Calu3 (cell line): ENCODE data around the gene CD274. TPM values are rescaled to one million over a fixed set of nuclear protein-coding genes. Genes with fewer than 3 reads are reported as not detected.
"Not testable (repeated sequence)": the region's sequence is repeated elsewhere in the genome, so short reads cannot be mapped to it uniquely, and the experiment has no call there.

ENCODE experiments used
- BruUV-seq: library from RNA; stranded (reverse); fragments of 400-500 nt; replicated peaks from 2 replicates; lab custom pipeline; 2021; lab: Mats Ljungman, UMichigan
- CTCF ChIA-PET: fragments of 300-600 bp; sonication (Branson Sonifier 250); formaldehyde crosslinking; loops from one replicate; lab custom pipeline; 2022; ENCODE audit warnings: antibody characterized with exemption; lab: Charles Lee
- DNase-seq: peaks from one replicate; pipeline ENCODE4 v3.0.0; 2022
- H3K27ac Mint-ChIP-seq: one replicate; pipeline ENCODE4 v1.8.0; 2022; ENCODE audit warnings: mixed read lengths; ENCODE audit not compliant: unreplicated experiment
- H3K27me3 Mint-ChIP-seq: one replicate; pipeline ENCODE4 v1.8.0; 2022; ENCODE audit warnings: mixed read lengths; ENCODE audit not compliant: unreplicated experiment
- H3K36me3 Mint-ChIP-seq: one replicate; pipeline ENCODE4 v1.8.0; 2022; ENCODE audit warnings: mild to moderate bottlenecking, moderate library complexity, mixed read lengths; ENCODE audit not compliant: insufficient read depth, unreplicated experiment
- H3K4me1 Mint-ChIP-seq: one replicate; pipeline ENCODE4 v1.8.0; 2022; ENCODE audit warnings: mild to moderate bottlenecking, low read depth, mixed read lengths; ENCODE audit not compliant: unreplicated experiment
- H3K4me3 Mint-ChIP-seq: one replicate; pipeline ENCODE4 v1.8.0; 2022; ENCODE audit warnings: mild to moderate bottlenecking, low read depth, moderate library complexity, mixed read lengths; ENCODE audit not compliant: unreplicated experiment
- H3K9me3 Mint-ChIP-seq: one replicate; pipeline ENCODE4 v1.8.0; 2022; ENCODE audit warnings: low read depth, mixed read lengths; ENCODE audit not compliant: unreplicated experiment
- intact Hi-C: fragments of 100-400 bp; cut with micrococcal nuclease; formaldehyde crosslinking; loops from one replicate; pipeline ENCODE4 v1.10.0; 2022; ENCODE audit not compliant: unreplicated experiment
- total RNA-seq: library from RNA; stranded (reverse); gene quantifications from 2 replicates; pipeline ENCODE4 v1.2.3, GENCODE V29; 2022
- TF ChIP-seq, protein P1 (sequence below): fragments of 200-600 bp; IDR thresholded peaks from one replicate; pipeline ENCODE4 v1.8.0; 2022; ENCODE audit warnings: antibody characterized with exemption; ENCODE audit not compliant: unreplicated experiment

Gene CD274
- total RNA-seq, 1 experiment from 2014 or later: 1.9 TPM

DNA sequence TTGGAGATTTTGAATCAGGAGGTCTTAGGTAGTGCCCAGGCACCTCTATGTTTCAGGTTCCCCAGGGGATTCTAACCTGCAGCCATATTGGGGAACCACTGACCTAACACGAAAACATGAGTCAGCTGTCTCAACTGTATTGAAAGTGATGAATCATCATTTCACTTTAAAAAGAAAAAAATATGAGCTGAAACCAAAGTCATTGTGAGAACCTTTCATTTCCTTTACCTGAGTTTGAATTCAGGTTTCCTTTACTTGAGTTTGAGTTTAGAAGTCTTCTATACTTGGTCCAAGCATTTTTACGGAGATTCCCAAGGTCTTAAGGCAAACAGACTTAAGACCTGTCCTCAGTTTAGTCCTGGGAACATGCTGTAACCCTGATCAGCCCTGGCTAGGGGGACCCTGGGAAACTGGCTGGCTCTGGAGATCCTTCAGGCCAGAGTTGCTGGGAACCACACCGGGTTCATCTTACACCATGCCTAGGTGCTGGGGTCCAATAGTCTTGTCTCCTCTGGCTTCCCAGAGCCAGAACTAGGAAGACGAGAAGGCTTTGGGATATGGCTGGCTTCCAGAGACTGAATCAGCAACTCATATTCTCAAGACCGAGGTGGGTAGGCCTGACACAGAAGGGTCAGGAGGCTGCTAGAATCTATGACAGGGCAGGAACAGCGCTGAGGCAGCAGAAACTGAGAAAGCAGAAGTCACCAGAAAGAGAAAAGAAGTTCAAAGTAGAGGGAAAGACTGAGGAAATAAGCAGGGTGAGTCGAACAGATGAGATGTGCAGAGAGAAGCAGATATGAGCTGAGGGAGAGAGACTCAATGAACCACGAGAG lies 43.6 kb downstream of the CD274 start:
- CTCF ChIA-PET: no interaction called here
- H3K4me3 Mint-ChIP-seq: no peak overlapping the region
- intact Hi-C loops: no loop called here
- no peak for DNase-seq
- no peak overlapping the region for H3K27ac Mint-ChIP-seq
- TF ChIP-seq, protein P1, sequence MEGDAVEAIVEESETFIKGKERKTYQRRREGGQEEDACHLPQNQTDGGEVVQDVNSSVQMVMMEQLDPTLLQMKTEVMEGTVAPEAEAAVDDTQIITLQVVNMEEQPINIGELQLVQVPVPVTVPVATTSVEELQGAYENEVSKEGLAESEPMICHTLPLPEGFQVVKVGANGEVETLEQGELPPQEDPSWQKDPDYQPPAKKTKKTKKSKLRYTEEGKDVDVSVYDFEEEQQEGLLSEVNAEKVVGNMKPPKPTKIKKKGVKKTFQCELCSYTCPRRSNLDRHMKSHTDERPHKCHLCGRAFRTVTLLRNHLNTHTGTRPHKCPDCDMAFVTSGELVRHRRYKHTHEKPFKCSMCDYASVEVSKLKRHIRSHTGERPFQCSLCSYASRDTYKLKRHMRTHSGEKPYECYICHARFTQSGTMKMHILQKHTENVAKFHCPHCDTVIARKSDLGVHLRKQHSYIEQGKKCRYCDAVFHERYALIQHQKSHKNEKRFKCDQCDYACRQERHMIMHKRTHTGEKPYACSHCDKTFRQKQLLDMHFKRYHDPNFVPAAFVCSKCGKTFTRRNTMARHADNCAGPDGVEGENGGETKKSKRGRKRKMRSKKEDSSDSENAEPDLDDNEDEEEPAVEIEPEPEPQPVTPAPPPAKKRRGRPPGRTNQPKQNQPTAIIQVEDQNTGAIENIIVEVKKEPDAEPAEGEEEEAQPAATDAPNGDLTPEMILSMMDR: no peak
- H3K36me3 Mint-ChIP-seq: no peaks in the 10 kb centered on the region
- H3K4me1 Mint-ChIP-seq: peaks cover 9% of the 10 kb centered on the region
- H3K27me3 Mint-ChIP-seq: no peaks in the 10 kb centered on the region
- BruUV-seq: no TSS peak
- H3K9me3 Mint-ChIP-seq: no peaks in the 10 kb centered on the region

DNA sequence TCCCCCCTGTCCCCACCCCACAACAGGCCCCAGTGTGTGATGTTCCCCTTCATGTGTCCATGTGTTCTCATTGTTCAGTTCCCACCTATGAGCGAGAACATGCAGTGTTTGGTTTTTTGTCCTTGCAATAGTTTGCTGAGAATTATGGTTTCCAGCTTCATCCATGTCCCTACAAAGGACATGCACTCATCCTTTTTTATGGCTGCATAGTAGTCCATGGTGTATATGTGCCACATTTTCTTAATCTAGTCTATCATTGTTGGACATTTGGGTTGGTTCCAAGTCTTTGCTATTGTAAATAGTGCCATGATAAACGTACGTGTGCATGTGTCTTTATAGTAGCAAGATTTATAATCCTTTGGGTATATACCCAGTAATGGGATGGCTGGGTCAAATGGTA lies 44.4 kb downstream of the CD274 start:
- H3K4me3 Mint-ChIP-seq, H3K27me3 Mint-ChIP-seq, CTCF ChIA-PET, DNase-seq, H3K27ac Mint-ChIP-seq, H3K4me1 Mint-ChIP-seq, BruUV-seq, H3K36me3 Mint-ChIP-seq, intact Hi-C loops, H3K9me3 Mint-ChIP-seq: not testable (repeated sequence)

DNA sequence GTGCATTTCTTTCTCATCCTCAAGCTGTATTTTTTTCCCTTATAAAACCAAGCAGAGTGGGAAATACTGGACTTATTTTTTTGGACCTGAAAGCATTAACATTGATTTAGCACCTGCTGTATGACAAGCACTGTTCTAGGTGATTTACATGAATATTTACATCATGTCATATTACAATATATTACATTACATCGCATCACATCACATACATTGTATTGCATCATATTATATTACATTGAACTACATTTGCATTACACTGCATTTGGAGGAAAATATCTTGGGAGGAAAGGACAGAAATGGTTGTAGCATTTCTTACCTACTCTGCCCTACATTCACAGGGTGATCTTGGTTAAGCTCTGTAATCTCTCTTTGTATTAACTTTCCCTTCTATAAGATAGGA lies 48.8 kb downstream of the CD274 start:
- H3K36me3 Mint-ChIP-seq: no peaks in the 10 kb centered on the region
- H3K4me3 Mint-ChIP-seq: no peak overlapping the region
- no peaks in the 10 kb centered on the region for H3K27me3 Mint-ChIP-seq
- TF ChIP-seq, protein P1: no peak
- intact Hi-C loops: no loop called here
- H3K27ac Mint-ChIP-seq: no peak overlapping the region
- DNase-seq: no peak
- no peaks in the 10 kb centered on the region for H3K4me1 Mint-ChIP-seq
- CTCF ChIA-PET: no interaction called here
- no TSS peak for BruUV-seq
- peaks cover 4% of the 10 kb centered on the region for H3K9me3 Mint-ChIP-seq

DNA sequence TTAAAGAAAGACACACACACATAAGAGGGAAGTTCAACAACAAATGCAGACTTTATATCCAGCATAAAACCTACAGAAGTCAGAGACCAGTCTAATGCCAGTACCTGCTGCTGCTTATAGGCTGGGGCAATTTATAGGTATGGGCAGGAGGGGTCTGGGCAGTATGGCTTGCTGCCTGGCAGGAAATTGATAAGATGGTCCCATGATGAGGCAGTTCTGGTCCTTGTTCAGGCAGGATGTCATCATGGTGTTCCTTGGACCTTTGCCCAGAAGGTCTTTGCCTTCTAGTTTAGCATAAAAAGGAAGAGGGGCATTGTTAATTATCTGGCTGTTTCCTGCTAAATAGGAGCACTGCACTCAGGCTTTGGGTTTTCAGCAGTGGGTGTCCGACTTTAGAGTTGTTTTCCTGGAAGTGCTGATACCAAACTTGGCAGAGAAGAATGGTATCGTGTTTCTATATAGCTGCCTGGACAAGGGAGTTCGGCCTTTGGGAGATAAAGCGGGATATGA lies 49.6 kb downstream of the CD274 start:
- intact Hi-C loops: no loop called here
- no peaks in the 10 kb centered on the region for H3K4me1 Mint-ChIP-seq
- TF ChIP-seq, protein P1: no peak
- no peaks in the 10 kb centered on the region for H3K36me3 Mint-ChIP-seq
- peaks cover 10% of the 10 kb centered on the region for H3K9me3 Mint-ChIP-seq
- CTCF ChIA-PET: no interaction called here
- H3K27me3 Mint-ChIP-seq: no peaks in the 10 kb centered on the region
- no peak overlapping the region for H3K27ac Mint-ChIP-seq
- H3K4me3 Mint-ChIP-seq: no peak overlapping the region
- BruUV-seq: no TSS peak
- no peak for DNase-seq
